Measurements from ENCODE around the gene CENPT.

The CENPT gene

DNA sequence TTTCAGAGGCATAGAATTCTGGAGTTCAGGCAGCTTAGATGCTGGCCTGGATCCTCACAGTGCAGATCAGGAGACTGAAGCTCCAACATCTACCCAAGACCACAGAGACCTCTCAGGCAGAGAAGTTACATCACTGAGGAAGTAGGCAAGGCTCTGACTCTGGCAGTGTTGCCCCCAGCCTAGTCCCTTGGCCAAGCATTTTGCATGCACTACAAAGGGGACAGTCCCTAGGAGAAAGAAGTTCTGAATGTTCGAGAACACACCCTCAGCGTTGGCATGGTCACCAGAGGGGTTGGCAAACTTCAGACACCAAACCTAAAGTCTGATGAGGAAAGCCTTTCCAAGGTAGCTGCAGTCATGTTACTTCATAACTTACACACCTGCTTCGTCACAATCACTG is 43.6 kb downstream of the CENPT start:
- DNase-seq = peak; percentile 62
- peaks cover 0 to 1% of the 10 kb centered on the region in 2 donors for H3K9me3 Mint-ChIP-seq
- ATAC-seq (replicated peaks) = peak; percentile 49 to 52
- peaks cover 44 to 65% of the 10 kb centered on the region in 2 donors for H3K4me1 Mint-ChIP-seq
- H3K27ac Mint-ChIP-seq = peak overlapping the region; percentile 96
- H3K27me3 Mint-ChIP-seq = no peaks in the 10 kb centered on the region
- peak overlapping the region; percentile 69 to 95 for H3K4me3 Mint-ChIP-seq
- H3K36me3 Mint-ChIP-seq = peaks cover 28 to 42% of the 10 kb centered on the region in 2 donors

DNA sequence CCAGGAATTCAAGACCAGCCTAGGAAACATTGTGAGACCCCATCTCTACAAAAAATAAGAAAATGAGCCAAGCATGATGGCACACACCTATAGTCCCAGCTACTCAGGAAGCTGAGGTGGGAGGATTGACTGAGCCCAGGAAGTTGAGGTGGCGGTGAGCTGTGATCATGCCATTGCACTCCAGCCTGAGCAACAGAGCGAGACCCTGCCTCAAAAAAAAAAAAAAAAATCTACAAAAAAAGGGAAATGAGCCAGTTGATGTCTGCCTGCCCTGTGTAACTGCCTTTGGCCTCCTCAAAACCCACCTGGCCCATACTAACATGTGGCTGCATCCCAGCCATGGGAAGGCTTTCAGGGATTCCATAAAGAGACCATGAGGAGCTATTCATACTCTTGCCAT is 45.6 kb downstream of the CENPT start:
- ATAC-seq (replicated peaks) (peak; percentile 26 to 32), DNase-seq (peak; percentile 62)
- Mint-ChIP-seq H3K9me3 (peaks cover 0 to 1% of the 10 kb centered on the region in 2 donors), H3K27me3 (no peaks in the 10 kb centered on the region), H3K27ac (peak overlapping the region; percentile 90), H3K4me1 (peaks cover 53 to 80% of the 10 kb centered on the region in 2 donors), H3K4me3 (peak overlapping the region; percentile 47 to 48), H3K36me3 (peaks cover 38 to 57% of the 10 kb centered on the region in 2 donors)

DNA sequence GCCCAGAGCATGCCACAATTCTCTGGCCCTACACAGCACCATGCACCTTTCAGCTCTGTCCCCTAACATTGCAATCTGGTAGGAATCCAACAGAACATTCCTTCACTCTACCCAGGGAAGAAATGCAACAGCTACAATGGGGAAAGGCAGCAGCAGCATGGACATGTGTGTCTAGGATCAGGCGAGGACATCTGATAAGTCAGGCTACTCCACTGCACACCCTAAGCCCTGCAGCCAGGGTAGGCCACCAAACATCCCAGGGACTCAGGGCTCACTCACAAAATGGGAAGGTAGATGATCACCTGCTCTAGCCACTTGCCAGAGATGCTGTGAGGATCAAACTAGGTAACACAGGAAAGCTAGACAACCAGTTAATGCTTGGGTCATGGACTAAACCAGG is 46.3 kb downstream of the CENPT start:
- Mint-ChIP-seq H3K9me3 (peaks cover 0 to 1% of the 10 kb centered on the region in 2 donors), H3K36me3 (peaks cover 41 to 63% of the 10 kb centered on the region in 2 donors), H3K4me3 (no peak overlapping the region), H3K27ac (peak overlapping the region; percentile 14), H3K4me1 (peaks cover 59 to 86% of the 10 kb centered on the region in 2 donors), H3K27me3 (no peaks in the 10 kb centered on the region)
- no peak for DNase-seq
- ATAC-seq (replicated peaks) = no peak

DNA sequence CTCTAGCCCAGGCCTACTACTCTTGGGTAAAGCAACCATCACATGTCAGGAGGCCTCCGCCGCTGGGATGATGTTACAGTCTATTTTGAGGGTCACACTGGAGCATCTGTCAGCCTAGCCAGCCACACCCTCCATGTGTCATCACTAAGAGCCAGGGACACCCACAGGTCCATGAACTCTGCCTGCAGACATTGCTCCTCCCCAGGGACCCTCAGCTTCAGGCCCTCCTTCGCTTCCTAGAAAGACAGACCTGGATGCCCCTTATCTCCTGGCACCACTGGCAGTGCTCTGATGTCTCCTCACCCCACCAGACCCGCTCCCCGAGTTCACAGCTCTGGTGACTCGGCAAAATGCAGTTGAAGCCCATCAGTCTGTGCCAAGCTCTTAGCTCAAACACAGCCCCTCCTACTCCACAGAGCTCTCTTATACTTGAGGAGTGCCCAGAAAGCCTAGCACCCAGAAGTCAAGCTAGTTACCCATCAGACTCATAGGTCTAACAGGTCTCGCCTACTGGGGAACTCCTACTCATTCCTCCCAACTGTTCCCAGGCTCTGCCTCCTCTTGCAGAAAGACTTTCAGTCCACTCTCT is 47.1 kb downstream of the CENPT start:
- H3K4me1 Mint-ChIP-seq = peaks cover 58 to 84% of the 10 kb centered on the region in 2 donors
- DNase-seq (no peak), ATAC-seq (replicated peaks) (no peak)
- H3K9me3 Mint-ChIP-seq = peaks cover 0 to 1% of the 10 kb centered on the region in 2 donors
- peak overlapping the region; percentile 4 for H3K27ac Mint-ChIP-seq
- peaks cover 41 to 64% of the 10 kb centered on the region in 2 donors for H3K36me3 Mint-ChIP-seq
- H3K27me3 Mint-ChIP-seq = no peaks in the 10 kb centered on the region
- no peak overlapping the region for H3K4me3 Mint-ChIP-seq

DNA sequence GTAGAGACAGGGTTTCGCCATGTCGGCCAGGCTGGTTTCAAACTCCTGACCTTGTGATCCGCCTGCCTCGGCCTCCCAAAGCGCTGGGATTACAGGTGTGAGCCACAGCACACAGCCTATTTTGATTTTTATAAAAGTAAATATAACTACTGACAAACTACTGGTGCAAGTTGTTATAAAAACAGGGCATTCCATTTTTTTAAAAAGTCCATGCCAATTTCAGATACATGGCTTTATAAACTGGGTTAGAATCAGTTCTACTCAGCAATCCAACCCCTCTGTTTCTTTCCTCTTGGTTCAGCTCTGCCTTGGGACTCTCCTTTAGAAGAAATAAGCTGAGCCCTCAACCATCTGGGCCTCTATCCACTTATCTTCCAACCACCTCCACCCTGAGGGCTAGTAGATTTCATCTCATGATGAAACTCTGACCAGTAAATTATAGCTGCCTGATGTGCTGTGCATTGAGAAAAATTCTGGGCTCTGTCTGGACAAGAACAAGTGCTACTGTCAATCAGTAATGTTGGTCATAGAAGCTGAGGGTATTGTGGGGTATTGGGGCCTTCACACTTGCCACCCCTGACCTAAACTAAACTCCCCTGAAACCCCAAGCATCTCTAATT is 51.3 kb downstream of the CENPT start:
- Mint-ChIP-seq H3K4me3 (no peak overlapping the region), H3K27ac (no peak overlapping the region), H3K36me3 (peaks cover 27 to 40% of the 10 kb centered on the region in 2 donors), H3K27me3 (no peaks in the 10 kb centered on the region), H3K4me1 (peaks cover 36 to 48% of the 10 kb centered on the region in 2 donors), H3K9me3 (no peaks in the 10 kb centered on the region)
- DNase-seq = no peak
- ATAC-seq (replicated peaks) = no peak

DNA sequence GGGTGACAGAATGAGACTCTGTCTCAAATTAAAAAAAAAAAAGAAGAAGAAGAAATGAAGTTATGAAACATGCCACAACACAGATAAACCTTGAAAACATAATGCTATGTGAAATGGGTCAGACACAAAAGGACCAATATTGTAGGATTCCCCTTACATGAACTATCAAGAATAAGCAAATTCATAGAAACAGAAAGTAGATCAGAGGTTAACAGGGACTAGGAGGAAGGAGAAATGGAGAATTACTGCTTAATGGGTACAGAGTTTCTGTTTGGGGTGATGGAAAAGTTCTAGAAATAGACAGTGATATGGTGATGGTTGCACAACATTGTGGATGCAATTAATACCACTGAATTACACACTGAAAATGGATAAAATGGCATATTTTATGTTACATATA is 57.4 kb downstream of the CENPT start:
- peaks cover 16 to 34% of the 10 kb centered on the region in 2 donors for H3K4me1 Mint-ChIP-seq
- no peaks in the 10 kb centered on the region for H3K9me3 Mint-ChIP-seq
- no peaks in the 10 kb centered on the region for H3K27me3 Mint-ChIP-seq
- DNase-seq (no peak), ATAC-seq (replicated peaks) (peak; percentile 36 to 45)
- no peak overlapping the region for H3K4me3 Mint-ChIP-seq
- peaks cover 3 to 14% of the 10 kb centered on the region in 2 donors for H3K36me3 Mint-ChIP-seq
- peak overlapping the region; percentile 74 for H3K27ac Mint-ChIP-seq

DNA sequence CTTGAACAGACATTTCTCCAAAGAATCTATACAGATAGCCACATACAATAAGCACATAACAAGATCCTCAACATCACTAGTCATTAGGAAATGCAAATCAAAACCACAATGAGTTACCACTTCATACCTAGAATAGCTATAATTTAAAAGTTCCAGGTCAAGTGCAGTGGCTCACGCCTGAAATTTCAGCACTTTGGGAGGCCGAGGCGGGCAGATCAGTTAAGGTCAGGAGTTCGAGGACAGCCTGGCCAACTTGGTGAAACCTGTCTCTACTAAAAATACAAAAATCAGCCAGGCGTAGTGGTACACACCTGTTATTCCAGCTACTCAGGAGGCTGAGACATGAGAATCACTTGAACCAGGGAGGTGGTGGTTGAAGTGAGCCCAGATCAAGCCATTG is 61.0 kb downstream of the CENPT start:
- H3K4me3 Mint-ChIP-seq = peak overlapping the region; percentile 22 to 29
- no peak overlapping the region for H3K27ac Mint-ChIP-seq
- H3K27me3 Mint-ChIP-seq = no peaks in the 10 kb centered on the region
- H3K4me1 Mint-ChIP-seq = peaks cover 19 to 46% of the 10 kb centered on the region in 2 donors
- peaks cover 3 to 23% of the 10 kb centered on the region in 2 donors for H3K36me3 Mint-ChIP-seq
- DNase-seq (no peak), ATAC-seq (replicated peaks) (peak; percentile 68)
- no peaks in the 10 kb centered on the region for H3K9me3 Mint-ChIP-seq

DNA sequence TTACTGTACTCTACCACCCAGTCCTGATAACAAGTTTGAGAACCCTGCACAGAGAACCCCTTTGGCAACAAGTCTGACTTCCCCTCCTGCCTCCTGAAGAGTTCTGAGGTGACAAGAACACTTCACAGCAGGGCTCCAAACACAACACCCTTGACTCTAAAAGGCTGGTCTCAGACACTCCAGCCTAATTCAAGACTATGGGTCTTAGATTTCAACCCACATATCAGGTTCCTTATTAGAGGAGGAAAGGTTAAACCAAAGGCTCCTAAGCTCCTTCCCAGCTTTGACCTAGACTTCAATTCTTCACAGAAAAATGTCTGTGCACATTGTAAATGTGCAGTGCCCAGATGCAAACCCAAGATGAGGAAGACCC is 64.2 kb downstream of the CENPT start:
- Mint-ChIP-seq H3K9me3 (no peaks in the 10 kb centered on the region), H3K36me3 (peaks cover 9 to 30% of the 10 kb centered on the region in 2 donors), H3K4me3 (no peak overlapping the region), H3K27ac (no peak overlapping the region), H3K4me1 (peaks cover 26 to 53% of the 10 kb centered on the region in 2 donors), H3K27me3 (no peaks in the 10 kb centered on the region)
- DNase-seq (no peak), ATAC-seq (replicated peaks) (no peak)

DNA sequence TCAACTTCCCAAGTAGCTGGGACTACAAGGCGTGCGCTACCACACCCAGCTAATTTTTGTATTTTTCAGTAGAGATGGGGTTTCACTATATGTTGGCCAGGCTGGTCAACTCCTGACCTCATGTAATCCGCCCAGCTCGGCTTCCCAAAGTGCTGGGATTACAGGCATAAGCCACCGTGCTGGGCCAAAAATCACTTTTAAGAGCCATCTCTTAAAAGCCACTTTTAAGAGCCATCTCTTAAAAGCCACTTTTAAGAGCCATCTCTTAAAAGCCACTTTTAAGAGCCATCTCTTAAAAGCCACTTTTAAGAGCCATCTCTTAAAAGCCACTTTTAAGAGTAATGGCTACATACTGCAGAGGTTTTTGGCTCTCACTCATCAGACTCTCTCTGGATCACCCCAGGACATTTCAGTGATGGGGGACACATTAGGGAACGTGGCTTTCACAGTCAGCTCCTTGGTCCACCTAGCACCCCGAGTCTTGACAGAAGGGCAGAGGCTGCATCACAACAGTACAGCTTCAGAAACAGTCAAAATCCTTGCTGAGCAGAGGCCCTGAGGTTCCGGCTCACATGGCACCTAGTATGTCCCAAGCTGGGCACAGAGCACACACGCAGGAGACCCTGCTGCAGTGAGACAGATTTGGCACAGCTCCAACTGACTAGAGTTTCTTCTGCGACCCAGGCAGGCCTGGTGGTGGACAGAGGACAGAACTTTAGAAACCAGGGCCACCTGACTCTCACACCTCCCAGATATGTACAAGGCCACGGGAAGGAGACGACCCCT is 64.7 kb downstream of the CENPT start:
- no peak for DNase-seq
- Mint-ChIP-seq H3K4me3 (no peak overlapping the region), H3K9me3 (no peaks in the 10 kb centered on the region), H3K27me3 (no peaks in the 10 kb centered on the region), H3K4me1 (peaks cover 26 to 53% of the 10 kb centered on the region in 2 donors), H3K36me3 (peaks cover 9 to 33% of the 10 kb centered on the region in 2 donors), H3K27ac (no peak overlapping the region)
- ATAC-seq (replicated peaks) = no peak

DNA sequence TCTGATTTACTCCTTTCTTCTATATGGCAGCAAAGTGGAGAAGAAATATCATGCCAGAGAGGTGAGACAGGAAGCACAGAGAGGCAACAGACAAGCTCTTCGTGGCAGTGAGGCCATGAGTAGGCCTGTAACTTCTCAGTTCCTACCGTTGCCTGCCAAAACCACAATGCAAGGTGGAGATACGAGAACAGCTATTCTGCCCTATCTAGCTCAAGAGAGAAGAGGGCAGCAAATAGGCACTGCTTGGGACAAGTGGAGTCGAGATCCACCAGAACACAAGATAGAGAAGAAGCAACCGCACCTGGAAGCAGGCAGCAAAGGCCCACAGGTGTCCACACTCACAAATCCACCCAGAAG is 66.0 kb downstream of the CENPT start:
- Mint-ChIP-seq H3K9me3 (no peaks in the 10 kb centered on the region), H3K4me3 (no peak overlapping the region), H3K27me3 (no peaks in the 10 kb centered on the region), H3K27ac (peak overlapping the region; percentile 26), H3K4me1 (peaks cover 24 to 43% of the 10 kb centered on the region in 2 donors), H3K36me3 (peaks cover 8 to 33% of the 10 kb centered on the region in 2 donors)
- no peak for DNase-seq
- peak; percentile 71 to 86 for ATAC-seq (replicated peaks)

DNA sequence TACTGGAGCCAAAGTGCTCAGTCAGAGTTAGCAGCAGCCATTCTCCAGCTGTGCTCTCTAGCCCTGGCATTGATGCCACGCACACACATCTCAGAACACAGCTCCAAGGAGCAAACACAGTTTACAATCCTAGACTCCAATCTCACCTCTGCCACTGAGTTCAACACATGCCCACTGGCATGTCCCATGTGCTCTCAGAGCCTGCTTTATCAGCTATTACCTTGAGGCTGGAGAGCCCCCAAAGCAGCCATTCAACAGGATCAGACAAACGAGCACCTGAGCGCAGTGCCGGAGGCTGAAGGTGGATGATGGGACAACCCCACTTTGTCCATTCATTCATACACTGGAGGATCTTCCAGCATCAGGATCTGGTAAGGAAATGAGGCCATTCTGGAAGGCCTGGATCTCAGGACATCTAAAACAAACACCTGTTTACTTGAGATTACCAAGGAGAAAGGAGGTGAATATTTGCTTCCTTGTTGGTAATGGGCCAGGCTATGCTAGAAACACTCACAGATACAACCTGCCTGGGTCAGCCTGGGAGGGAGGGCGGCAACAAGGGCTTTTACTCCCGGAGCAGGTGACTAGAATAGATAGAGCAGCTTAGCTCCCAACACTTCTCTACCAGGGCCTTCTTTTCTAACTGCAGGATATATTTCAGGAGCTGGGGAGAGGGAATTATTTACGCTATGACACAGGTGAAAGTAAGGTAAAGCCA is 66.5 kb downstream of the CENPT start:
- DNase-seq (no peak), ATAC-seq (replicated peaks) (no peak)
- no peak overlapping the region for H3K4me3 Mint-ChIP-seq
- H3K4me1 Mint-ChIP-seq = peaks cover 20 to 39% of the 10 kb centered on the region in 2 donors
- peaks cover 7 to 30% of the 10 kb centered on the region in 2 donors for H3K36me3 Mint-ChIP-seq
- H3K9me3 Mint-ChIP-seq = no peaks in the 10 kb centered on the region
- H3K27me3 Mint-ChIP-seq = no peaks in the 10 kb centered on the region
- peak overlapping the region; percentile 26 for H3K27ac Mint-ChIP-seq

DNA sequence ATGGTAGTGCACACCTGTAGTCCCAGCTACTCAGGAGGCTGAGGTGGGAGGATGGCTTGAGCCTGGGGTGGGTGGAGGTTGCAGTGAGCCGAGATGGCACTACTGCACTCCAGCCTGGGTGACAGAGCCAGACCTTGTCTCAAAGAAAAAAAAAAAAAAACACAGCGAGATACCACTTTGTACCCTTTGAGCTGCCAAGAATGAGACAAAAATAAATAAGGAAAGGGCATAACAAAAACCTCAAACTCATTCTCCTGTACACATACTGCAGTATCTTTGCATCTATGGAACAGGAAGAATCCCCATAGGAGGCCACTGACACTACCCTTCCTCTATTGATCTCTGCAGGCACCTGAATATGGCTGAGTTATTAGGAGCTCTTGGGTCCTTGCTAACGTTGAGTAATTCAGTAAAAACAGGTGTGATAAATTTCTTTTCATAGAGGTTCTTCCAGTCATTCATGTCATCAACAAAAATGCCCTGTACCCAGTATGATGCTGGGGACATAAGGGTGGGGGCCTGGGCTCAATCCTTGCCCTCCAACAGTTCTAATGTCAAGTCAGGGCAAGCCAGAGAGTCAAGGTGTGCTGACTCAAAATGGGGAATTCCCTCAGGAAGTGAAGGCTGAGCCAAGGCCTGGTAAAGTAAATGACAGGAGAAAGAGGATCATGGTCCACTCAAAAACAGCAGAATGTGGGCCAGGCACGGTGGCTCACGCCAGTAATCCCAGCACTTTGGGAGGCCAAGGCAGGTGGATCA is 68.1 kb downstream of the CENPT start:
- Mint-ChIP-seq H3K9me3 (no peaks in the 10 kb centered on the region), H3K4me3 (no peak overlapping the region), H3K27ac (peak overlapping the region; percentile 28), H3K36me3 (peaks cover 10 to 36% of the 10 kb centered on the region in 2 donors), H3K4me1 (peaks cover 20 to 43% of the 10 kb centered on the region in 2 donors), H3K27me3 (no peaks in the 10 kb centered on the region)
- ATAC-seq (replicated peaks) (peak in 1 of 2 donors; percentile 64), DNase-seq (no peak)

Data from stimulated activated naive B cell treated with anti-CD40 and anti-IgM and Interleukin-4, amounts not matched to agents 10 μg/mL and 1 μg/mL and 100 μg/mL, for 72 hours (primary cell).